Measurements from ENCODE around the gene HIKESHI.

GRCh38 chr11:86287468-86287796 is 14.6 kb upstream of the HIKESHI start:
- no peak for TF ChIP-seq CTCF (conservative IDR thresholded peaks at IDR 0.05; ENCODE audit: low read length)
- TF ChIP-seq EZH2phosphoT487 (IDR thresholded peaks at IDR 0.05; ENCODE audit: borderline replicate concordance, low read depth, low read length), result no peak

All from OCI-LY7 (cell line).